WTC11 (cell line): ENCODE results near the gene CPE. TPM values are rescaled to one million over a fixed set of nuclear protein-coding genes. Genes with fewer than 3 reads are reported as not detected.

Experiments
- ATAC-seq: fragments of 200-7000 bp; cut with Tn5 transposase; 2 replicates; pipeline ENCODE4 v1.10.0; 2021; ENCODE audit warnings: mild to moderate bottlenecking, moderate library complexity
- CTCF ChIA-PET: fragments of 300-600 bp; sonication (Branson Sonifier 250); formaldehyde crosslinking; loops from one replicate; lab custom pipeline; 2021; ENCODE audit warnings: antibody characterized with exemption; lab: Charles Lee
- POLR2A ChIA-PET: fragments of 350-600 bp; sonication (Branson Sonifier 250); formaldehyde crosslinking; loops from one replicate; lab custom pipeline; 2021; ENCODE audit warnings: antibody characterized with exemption; lab: Charles Lee
- DNase-seq: peaks from one replicate; pipeline ENCODE4 v3.0.0; 2021; ENCODE audit warnings: low spot score
- H3K27ac Mint-ChIP-seq: 2 replicates; pipeline ENCODE4 v1.8.0; 2021; ENCODE audit warnings: mixed read lengths
- H3K27me3 Mint-ChIP-seq: 2 replicates; pipeline ENCODE4 v1.8.0; 2021; ENCODE audit warnings: low read depth, mild to moderate bottlenecking, moderate library complexity, mixed read lengths
- H3K36me3 Mint-ChIP-seq: 2 replicates; pipeline ENCODE4 v1.8.0; 2021; ENCODE audit warnings: mixed read lengths
- H3K4me1 Mint-ChIP-seq: 2 replicates; pipeline ENCODE4 v1.8.0; 2022; ENCODE audit warnings: mixed read lengths
- H3K4me3 Mint-ChIP-seq: 2 replicates; pipeline ENCODE4 v1.8.0; 2021; ENCODE audit warnings: mild to moderate bottlenecking, moderate library complexity, mixed read lengths
- H3K9me3 Mint-ChIP-seq: 2 replicates; pipeline ENCODE4 v1.8.0; 2021; ENCODE audit warnings: mixed read lengths
- ARID4B ChIP-seq: sonication (generic); formaldehyde crosslinking; IDR thresholded peaks from 2 replicates; pipeline ENCODE4 v1.8.0; 2023; ENCODE audit warnings: missing genetic modification reagents, mild to moderate bottlenecking, borderline replicate concordance
- ATF1 ChIP-seq: sonication (generic); formaldehyde crosslinking; IDR thresholded peaks from 2 replicates; pipeline ENCODE4 v1.8.1; 2023; ENCODE audit warnings: mild to moderate bottlenecking, moderate library complexity, missing genetic modification reagents
- ATF6 ChIP-seq: sonication (generic); formaldehyde crosslinking; IDR thresholded peaks from 2 replicates; pipeline ENCODE4 v1.8.1; 2023; ENCODE audit warnings: mild to moderate bottlenecking, missing genetic modification reagents
- ELF4 ChIP-seq: sonication (generic); formaldehyde crosslinking; IDR thresholded peaks from 2 replicates; pipeline ENCODE4 v1.8.1; 2022; ENCODE audit warnings: low read depth, mild to moderate bottlenecking, moderate library complexity, missing genetic modification reagents
- ESRRA ChIP-seq: sonication (generic); formaldehyde crosslinking; IDR thresholded peaks from 2 replicates; pipeline ENCODE4 v1.8.1; 2022; ENCODE audit warnings: mild to moderate bottlenecking, missing genetic modification reagents, borderline replicate concordance
- FOXK1 ChIP-seq: sonication (generic); formaldehyde crosslinking; IDR thresholded peaks from 2 replicates; pipeline ENCODE4 v1.8.0; 2022; ENCODE audit warnings: mild to moderate bottlenecking, moderate library complexity, missing genetic modification reagents
- FOXP1 ChIP-seq: sonication (generic); formaldehyde crosslinking; IDR thresholded peaks from 2 replicates; pipeline ENCODE4 v1.8.0; 2022; ENCODE audit warnings: missing genetic modification reagents, mild to moderate bottlenecking, moderate library complexity, borderline replicate concordance
- KAT7 ChIP-seq: sonication (generic); formaldehyde crosslinking; IDR thresholded peaks from 2 replicates; pipeline ENCODE4 v1.8.1; 2023; ENCODE audit warnings: missing genetic modification reagents, mild to moderate bottlenecking, borderline replicate concordance
- MAX ChIP-seq: sonication (generic); formaldehyde crosslinking; IDR thresholded peaks from 2 replicates; pipeline ENCODE4 v1.8.0; 2022; ENCODE audit warnings: mild to moderate bottlenecking, missing genetic modification reagents
- MYBL2 ChIP-seq: sonication (generic); formaldehyde crosslinking; IDR thresholded peaks from 2 replicates; pipeline ENCODE4 v1.8.1; 2023; ENCODE audit warnings: mild to moderate bottlenecking, moderate library complexity, missing genetic modification reagents
- NFATC4 ChIP-seq: fragments of 250-450 bp; sonication (Bioruptor Pico); IDR thresholded peaks from 2 replicates; pipeline ENCODE4 v1.9.0; 2021; ENCODE audit warnings: mild to moderate bottlenecking
- NFYB ChIP-seq: sonication (generic); formaldehyde crosslinking; conservative IDR thresholded peaks from 2 replicates; pipeline ENCODE4 v1.8.0; 2022; ENCODE audit warnings: low read depth, missing genetic modification reagents
- NR1H2 ChIP-seq: sonication (generic); formaldehyde crosslinking; IDR thresholded peaks from 2 replicates; pipeline ENCODE4 v1.9.0; 2021; ENCODE audit warnings: mild to moderate bottlenecking, moderate library complexity, missing genetic modification reagents
- OVOL2 ChIP-seq: fragments of 250-450 bp; sonication (Bioruptor Pico); IDR thresholded peaks from 2 replicates; pipeline ENCODE4 v1.9.0; 2021; ENCODE audit warnings: mild to moderate bottlenecking, borderline replicate concordance
- SP1 ChIP-seq: sonication (generic); formaldehyde crosslinking; conservative IDR thresholded peaks from 2 replicates; pipeline ENCODE4 v1.8.1; 2022; ENCODE audit warnings: missing genetic modification reagents
- TCF7 ChIP-seq: sonication (generic); formaldehyde crosslinking; IDR thresholded peaks from 2 replicates; pipeline ENCODE4 v1.8.0; 2022; ENCODE audit warnings: mild to moderate bottlenecking, low read depth, missing genetic modification reagents, moderate library complexity
- TEAD1 ChIP-seq: sonication (generic); formaldehyde crosslinking; IDR thresholded peaks from 2 replicates; pipeline ENCODE4 v1.8.0; 2022; ENCODE audit warnings: mild to moderate bottlenecking, missing genetic modification reagents
- ZNF219 ChIP-seq: sonication (generic); formaldehyde crosslinking; IDR thresholded peaks from 2 replicates; pipeline ENCODE4 v1.8.0; 2023; ENCODE audit warnings: missing genetic modification reagents, mild to moderate bottlenecking, borderline replicate concordance
- ZNF263 ChIP-seq: sonication (generic); formaldehyde crosslinking; IDR thresholded peaks from 2 replicates; pipeline ENCODE4 v1.8.1; 2022; ENCODE audit warnings: low read depth, mild to moderate bottlenecking, moderate library complexity, missing genetic modification reagents
- ZNF317 ChIP-seq: sonication (generic); formaldehyde crosslinking; IDR thresholded peaks from 2 replicates; pipeline ENCODE4 v1.8.1; 2023; ENCODE audit warnings: low read depth, mild to moderate bottlenecking, moderate library complexity, missing genetic modification reagents, borderline replicate concordance
- ZNF416 ChIP-seq: fragments of 250-450 bp; sonication (Bioruptor Pico); IDR thresholded peaks from 2 replicates; pipeline ENCODE4 v1.9.0; 2021; ENCODE audit warnings: mild to moderate bottlenecking, inconsistent platforms
- ZNF423 ChIP-seq: fragments of 250-450 bp; sonication (Bioruptor Pico); IDR thresholded peaks from 2 replicates; pipeline ENCODE4 v2.1.2; 2022; ENCODE audit warnings: mild to moderate bottlenecking, moderate library complexity
- total RNA-seq: library from RNA; stranded (reverse); gene quantifications from 3 replicates; pipeline ENCODE4 v1.2.3, GENCODE V29; 2021
- TF ChIP-seq, protein P1 (sequence below): sonication (generic); formaldehyde crosslinking; IDR thresholded peaks from 2 replicates; pipeline ENCODE4 v1.8.1; 2022; ENCODE audit warnings: mild to moderate bottlenecking, missing genetic modification reagents, moderate library complexity, borderline replicate concordance
- TF ChIP-seq, protein P2 (sequence below): sonication (generic); formaldehyde crosslinking; IDR thresholded peaks from 2 replicates; pipeline ENCODE4 v1.8.1; 2023; ENCODE audit warnings: mild to moderate bottlenecking, missing genetic modification reagents, moderate library complexity
- TF ChIP-seq, protein P3 (sequence below): sonication (generic); formaldehyde crosslinking; IDR thresholded peaks from 2 replicates; pipeline ENCODE4 v1.8.0; 2022; ENCODE audit warnings: mild to moderate bottlenecking, missing genetic modification reagents

The CPE gene
- total RNA-seq, 1 experiment from 2014 or later, result 9.2 TPM

- TF ChIP-seq ATF6 (CRISPR knock-in tag), result no peak
- TF ChIP-seq OVOL2, result no peak
- TF ChIP-seq, protein P1, sequence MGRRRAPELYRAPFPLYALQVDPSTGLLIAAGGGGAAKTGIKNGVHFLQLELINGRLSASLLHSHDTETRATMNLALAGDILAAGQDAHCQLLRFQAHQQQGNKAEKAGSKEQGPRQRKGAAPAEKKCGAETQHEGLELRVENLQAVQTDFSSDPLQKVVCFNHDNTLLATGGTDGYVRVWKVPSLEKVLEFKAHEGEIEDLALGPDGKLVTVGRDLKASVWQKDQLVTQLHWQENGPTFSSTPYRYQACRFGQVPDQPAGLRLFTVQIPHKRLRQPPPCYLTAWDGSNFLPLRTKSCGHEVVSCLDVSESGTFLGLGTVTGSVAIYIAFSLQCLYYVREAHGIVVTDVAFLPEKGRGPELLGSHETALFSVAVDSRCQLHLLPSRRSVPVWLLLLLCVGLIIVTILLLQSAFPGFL (CRISPR knock-in tag), result no peak
- TF ChIP-seq NFYB (CRISPR knock-in tag), result no peak
- no peak for TF ChIP-seq TEAD1
- TF ChIP-seq FOXK1, result no peak
- TF ChIP-seq NFATC4 (CRISPR knock-in tag), result no peak
- no peak for TF ChIP-seq TCF7
- no peak for TF ChIP-seq ZNF263 (CRISPR knock-in tag)
- no peak for TF ChIP-seq ZNF317 (CRISPR knock-in tag)
These were observed 48.7 kb upstream of the CPE start (continued) for GRCh38 chr4:165330071-165330470.

DNA sequence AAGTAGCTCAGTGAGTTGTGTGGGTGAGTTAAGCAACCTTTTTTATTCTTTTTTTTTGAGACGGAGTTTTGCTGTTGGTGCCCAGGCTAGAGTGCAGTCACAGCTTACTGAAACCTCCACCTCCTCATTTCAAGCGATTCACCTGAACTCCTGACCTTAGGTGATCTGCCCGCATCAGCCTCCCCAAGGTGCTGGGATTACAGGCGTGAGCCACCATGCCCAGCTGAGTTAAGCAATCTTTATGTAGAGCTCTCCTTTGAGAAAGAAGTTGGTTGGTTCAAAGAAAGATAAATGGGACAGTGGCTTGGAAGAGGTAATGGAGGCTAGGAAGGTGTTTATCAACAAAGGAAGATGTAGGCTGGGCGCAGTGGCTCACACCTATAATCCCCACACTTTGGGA is 48.1 kb upstream of the CPE start:
- Mint-ChIP-seq H3K4me1 (peaks cover 57% of the 10 kb centered on the region), H3K4me3 (no peak overlapping the region), H3K27ac (peak overlapping the region; percentile 61), H3K36me3 (peaks cover 40% of the 10 kb centered on the region), H3K9me3 (no peaks in the 10 kb centered on the region), H3K27me3 (no peaks in the 10 kb centered on the region)
- DNase-seq, result no peak
- POLR2A ChIA-PET, result no interaction called here
- CTCF ChIA-PET, result interaction anchor here (1.6 kb wide), 1 partner anchor 200 kb away, joined by 5 read pairs; no protein-coding TSS in a partner anchor
- TF ChIP-seq NFYB (CRISPR knock-in tag), result no peak
- TF ChIP-seq FOXP1 (CRISPR knock-in tag), result no peak
- TF ChIP-seq, protein P2, sequence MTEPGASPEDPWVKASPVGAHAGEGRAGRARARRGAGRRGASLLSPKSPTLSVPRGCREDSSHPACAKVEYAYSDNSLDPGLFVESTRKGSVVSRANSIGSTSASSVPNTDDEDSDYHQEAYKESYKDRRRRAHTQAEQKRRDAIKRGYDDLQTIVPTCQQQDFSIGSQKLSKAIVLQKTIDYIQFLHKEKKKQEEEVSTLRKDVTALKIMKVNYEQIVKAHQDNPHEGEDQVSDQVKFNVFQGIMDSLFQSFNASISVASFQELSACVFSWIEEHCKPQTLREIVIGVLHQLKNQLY (CRISPR knock-in tag), result no peak
- no peak for TF ChIP-seq ZNF423 (CRISPR knock-in tag)
- TF ChIP-seq NR1H2 (CRISPR knock-in tag), result no peak
- TF ChIP-seq KAT7 (CRISPR knock-in tag), result no peak
- no peak for TF ChIP-seq ZNF416
- TF ChIP-seq MAX (CRISPR knock-in tag), result no peak
- no peak for ATAC-seq

DNA sequence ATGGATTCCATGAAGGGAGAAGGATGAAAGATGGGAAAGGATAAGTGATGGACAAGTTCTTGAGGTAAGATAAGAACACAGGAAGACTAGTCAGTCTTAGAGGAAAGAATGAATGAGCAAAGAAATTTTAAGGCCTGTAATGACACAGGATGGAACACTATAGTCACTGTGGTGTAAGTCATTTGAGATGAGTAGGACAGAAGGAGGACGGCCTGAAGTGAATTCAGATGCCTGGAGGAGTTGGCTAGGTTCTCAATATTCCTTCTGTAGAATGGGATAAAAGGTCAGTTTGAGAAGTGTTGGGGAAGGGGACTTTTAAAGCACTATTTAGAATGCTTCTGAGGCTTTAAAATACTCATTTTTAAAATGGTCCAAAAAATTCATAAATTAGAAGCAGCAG is 47.4 kb upstream of the CPE start:
- H3K4me3 Mint-ChIP-seq, result no peak overlapping the region
- H3K27ac Mint-ChIP-seq, result peak overlapping the region; percentile 58
- POLR2A ChIA-PET, result no interaction called here
- TF ChIP-seq SP1 (CRISPR knock-in tag) (no peak), ATF1 (CRISPR knock-in tag) (no peak), ELF4 (CRISPR knock-in tag) (no peak), KAT7 (CRISPR knock-in tag) (no peak), ZNF219 (CRISPR knock-in tag) (no peak), FOXP1 (CRISPR knock-in tag) (no peak), MYBL2 (CRISPR knock-in tag) (no peak), ESRRA (no peak), ZNF317 (CRISPR knock-in tag) (no peak), ARID4B (CRISPR knock-in tag) (no peak)
- TF ChIP-seq, protein P3, sequence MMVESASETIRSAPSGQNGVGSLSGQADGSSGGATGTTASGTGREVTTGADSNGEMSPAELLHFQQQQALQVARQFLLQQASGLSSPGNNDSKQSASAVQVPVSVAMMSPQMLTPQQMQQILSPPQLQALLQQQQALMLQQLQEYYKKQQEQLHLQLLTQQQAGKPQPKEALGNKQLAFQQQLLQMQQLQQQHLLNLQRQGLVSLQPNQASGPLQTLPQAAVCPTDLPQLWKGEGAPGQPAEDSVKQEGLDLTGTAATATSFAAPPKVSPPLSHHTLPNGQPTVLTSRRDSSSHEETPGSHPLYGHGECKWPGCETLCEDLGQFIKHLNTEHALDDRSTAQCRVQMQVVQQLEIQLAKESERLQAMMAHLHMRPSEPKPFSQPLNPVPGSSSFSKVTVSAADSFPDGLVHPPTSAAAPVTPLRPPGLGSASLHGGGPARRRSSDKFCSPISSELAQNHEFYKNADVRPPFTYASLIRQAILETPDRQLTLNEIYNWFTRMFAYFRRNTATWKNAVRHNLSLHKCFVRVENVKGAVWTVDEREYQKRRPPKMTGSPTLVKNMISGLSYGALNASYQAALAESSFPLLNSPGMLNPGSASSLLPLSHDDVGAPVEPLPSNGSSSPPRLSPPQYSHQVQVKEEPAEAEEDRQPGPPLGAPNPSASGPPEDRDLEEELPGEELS, result no peak

More for the DNA sequence above, 47.4 kb upstream of the CPE start:
- no peaks in the 10 kb centered on the region for H3K27me3 Mint-ChIP-seq
- DNase-seq (no peak), ATAC-seq (no peak)
- peaks cover 51% of the 10 kb centered on the region for H3K4me1 Mint-ChIP-seq
- H3K9me3 Mint-ChIP-seq, result no peaks in the 10 kb centered on the region
- CTCF ChIA-PET, result interaction anchor here (1.2 kb wide), 1 partner anchor 200 kb away, joined by 9 read pairs; no protein-coding TSS in a partner anchor
- peaks cover 44% of the 10 kb centered on the region for H3K36me3 Mint-ChIP-seq
